PC-3 (cell line): ENCODE data around the gene TLE5. TPM values are rescaled to one million over a fixed set of nuclear protein-coding genes. Genes with fewer than 3 reads are reported as not detected.
"Not testable (repeated sequence)": the region's sequence is repeated elsewhere in the genome, so short reads cannot be mapped to it uniquely, and the experiment has no call there.

Experiments used
- ATAC-seq: fragments of 200-7000 bp; cut with Tn5 transposase; 2 replicates; pipeline ENCODE4 v1.9.1; 2020; ENCODE audit warnings: mild to moderate bottlenecking, moderate library complexity
- BruUV-seq: library from RNA; stranded (reverse); fragments of 400-500 nt; replicated peaks from 2 replicates; lab custom pipeline; 2021; lab: Mats Ljungman, UMichigan
- CTCF ChIA-PET: fragments of 300-600 bp; sonication (Branson Sonifier 250); formaldehyde crosslinking; loops from one replicate; lab custom pipeline; 2022; ENCODE audit warnings: antibody characterized with exemption; lab: Charles Lee
- POLR2A ChIA-PET: fragments of 300-600 bp; sonication (Branson Sonifier 250); formaldehyde crosslinking; loops from one replicate; lab custom pipeline; 2022; ENCODE audit warnings: antibody characterized with exemption; ENCODE audit not compliant: unreplicated experiment; lab: Charles Lee
- DNase-seq: peaks from one replicate; pipeline ENCODE4 v3.0.0-alpha.2; 2015
- H2AFZ ChIP-seq: fragments of 300-600 bp; sonication (generic); 2 replicates; pipeline ENCODE4 v1.6.0; 2016; ENCODE audit warnings: antibody characterized with exemption, low read length
- H3F3A ChIP-seq: fragments of 300-600 bp; sonication (generic); one replicate; pipeline ENCODE4 v1.6.0; 2017; ENCODE audit warnings: antibody characterized with exemption, low read length, control low read depth, mild to moderate bottlenecking; ENCODE audit not compliant: unreplicated experiment
- H3K27ac ChIP-seq: fragments of 300-600 bp; sonication (generic); 2 replicates; pipeline ENCODE4 v1.5.1; 2016; ENCODE audit warnings: mild to moderate bottlenecking, low read length
- H3K27me3 ChIP-seq: fragments of 300-600 bp; sonication (generic); 2 replicates; pipeline ENCODE4 v1.6.1; 2016; ENCODE audit warnings: low read length, mixed read lengths
- H3K36me3 ChIP-seq: fragments of 300-600 bp; sonication (generic); 2 replicates; pipeline ENCODE4 v1.6.1; 2016; ENCODE audit warnings: low read depth, mixed run types, low read length, mixed read lengths
- H3K4me1 ChIP-seq: fragments of 300-600 bp; sonication (generic); 2 replicates; pipeline ENCODE4 v1.5.1; 2016; ENCODE audit warnings: low read length; ENCODE audit not compliant: insufficient read depth
- H3K4me2 ChIP-seq: fragments of 300-600 bp; sonication (generic); 2 replicates; pipeline ENCODE4 v1.6.0; 2016; ENCODE audit warnings: low read length
- H3K4me3 ChIP-seq: fragments of 300-600 bp; sonication (generic); 2 replicates; pipeline ENCODE4 v1.5.1; 2016; ENCODE audit warnings: mild to moderate bottlenecking, low read length, mixed read lengths
- H3K79me2 ChIP-seq: fragments of 300-600 bp; sonication (generic); 2 replicates; pipeline ENCODE4 v1.6.1; 2017; ENCODE audit warnings: low read length, mixed read lengths
- H3K9ac ChIP-seq: fragments of 300-600 bp; sonication (generic); 2 replicates; pipeline ENCODE4 v1.6.0; 2016; ENCODE audit warnings: mild to moderate bottlenecking, low read length
- H3K9me2 ChIP-seq: fragments of 300-600 bp; sonication (generic); replicated peaks from 2 replicates; pipeline ENCODE4 v1.6.1; 2016; ENCODE audit warnings: mixed run types, low read length, mixed read lengths
- H3K9me3 ChIP-seq: fragments of 300-600 bp; sonication (generic); 2 replicates; pipeline ENCODE4 v1.6.1; 2016; ENCODE audit warnings: low read length, mixed read lengths
- H4K20me1 ChIP-seq: fragments of 300-600 bp; sonication (generic); 2 replicates; pipeline ENCODE4 v1.6.1; 2016; ENCODE audit warnings: low read length, mixed read lengths
- CTCF ChIP-seq: fragments of 300-600 bp; sonication (generic); conservative IDR thresholded peaks from 2 replicates; pipeline ENCODE4 v1.5.1; 2017; ENCODE audit warnings: antibody characterized with exemption, low read depth, mild to moderate bottlenecking, low read length
- EZH2 ChIP-seq: fragments of 300-600 bp; sonication (generic); IDR thresholded peaks from one replicate; pipeline ENCODE4 v1.6.1; 2017; ENCODE audit warnings: antibody characterized with exemption, mild to moderate bottlenecking, low read length; ENCODE audit not compliant: unreplicated experiment
- EZH2phosphoT487 ChIP-seq: fragments of 300-600 bp; sonication (generic); IDR thresholded peaks from 2 replicates; pipeline ENCODE4 v1.6.1; 2018; ENCODE audit warnings: mild to moderate bottlenecking, antibody characterized with exemption, low read length, borderline replicate concordance
- intact Hi-C: fragments of 100-400 bp; cut with micrococcal nuclease; formaldehyde crosslinking; loops from 2 replicates; pipeline ENCODE4 v1.9.0; 2023
- total RNA-seq: library from RNA; depleted of rRNA; stranded (reverse); fragments of >200 nt; gene quantifications from 2 replicates; pipeline ENCODE4 v1.2.3, GENCODE V29; 2014

Gene TLE5
- total RNA-seq, 1 experiment from 2014 or later: 351 TPM

- Histone ChIP-seq H3K4me1 (no peaks in the 10 kb centered on the region), H3K9me2 (no peaks in the 10 kb centered on the region), H3K9ac (no peak overlapping the region), H3K9me3 (no peaks in the 10 kb centered on the region), H3K4me3 (no peak overlapping the region), H3K27me3 (no peaks in the 10 kb centered on the region), H3K27ac (no peak overlapping the region), H4K20me1 (no peaks in the 10 kb centered on the region), H3K79me2 (no peaks in the 10 kb centered on the region), H3F3A (no peaks in the 10 kb centered on the region), H2AFZ (no peak overlapping the region), H3K4me2 (no peak overlapping the region), H3K36me3 (no peaks in the 10 kb centered on the region)
- TF ChIP-seq CTCF: no peak
- DNase-seq (no peak), ATAC-seq (no peak)
- intact Hi-C loops: no loop called here
- CTCF ChIA-PET: no interaction called here
- POLR2A ChIA-PET: interaction anchor here (0.6 kb wide), 1 partner anchor 54 kb away, joined by 4 read pairs; no protein-coding TSS in a partner anchor
- no TSS peak for BruUV-seq
These were observed 48.2 kb downstream of the TLE5 start for GRCh38 chr19:3014135-3014534.

GRCh38 chr19:3013263-3013725 is 49.0 kb downstream of the TLE5 start:
- ChIA-PET POLR2A (no interaction called here), CTCF (no interaction called here)
- no TSS peak for BruUV-seq
- no peak for TF ChIP-seq EZH2phosphoT487
- TF ChIP-seq EZH2: no peak
- TF ChIP-seq CTCF: no peak
- H4K20me1 ChIP-seq: no peaks in the 10 kb centered on the region
- no peak overlapping the region for H2AFZ ChIP-seq
- intact Hi-C loops: no loop called here
- no peaks in the 10 kb centered on the region for H3K36me3 ChIP-seq
- no peak overlapping the region for H3K9ac ChIP-seq
- no peaks in the 10 kb centered on the region for H3K9me2 ChIP-seq
- H3K27me3 ChIP-seq: no peaks in the 10 kb centered on the region
- H3K4me2 ChIP-seq: no peak overlapping the region
- ATAC-seq (no peak), DNase-seq (no peak)
- H3K4me3 ChIP-seq: no peak overlapping the region
- H3F3A ChIP-seq: no peaks in the 10 kb centered on the region
- H3K4me1 ChIP-seq: no peaks in the 10 kb centered on the region
- H3K9me3 ChIP-seq: no peaks in the 10 kb centered on the region
- H3K79me2 ChIP-seq: no peaks in the 10 kb centered on the region
- no peak overlapping the region for H3K27ac ChIP-seq

- Histone ChIP-seq H4K20me1 (no peaks in the 10 kb centered on the region), H3K4me3 (no peak overlapping the region), H3K9ac (no peak overlapping the region), H3K9me2 (no peaks in the 10 kb centered on the region), H3K79me2 (no peaks in the 10 kb centered on the region), H3K9me3 (no peaks in the 10 kb centered on the region), H3K27ac (no peak overlapping the region), H3K27me3 (no peaks in the 10 kb centered on the region), H3F3A (no peaks in the 10 kb centered on the region), H3K4me1 (no peaks in the 10 kb centered on the region), H3K4me2 (no peak overlapping the region), H2AFZ (no peak overlapping the region), H3K36me3 (no peaks in the 10 kb centered on the region)
- intact Hi-C loops: no loop called here
- CTCF ChIA-PET: no interaction called here
- BruUV-seq: no TSS peak
- DNase-seq (no peak), ATAC-seq (no peak)
- POLR2A ChIA-PET: no interaction called here
- TF ChIP-seq EZH2phosphoT487 (no peak), EZH2 (no peak), CTCF (no peak)
These were observed 49.6 kb downstream of the TLE5 start for GRCh38 chr19:3012621-3013262.

- H3K27me3 ChIP-seq, H3K4me3 ChIP-seq, H3K4me2 ChIP-seq, intact Hi-C loops, ATAC-seq, H3K79me2 ChIP-seq, CTCF ChIA-PET, H4K20me1 ChIP-seq, POLR2A ChIA-PET, H3K9ac ChIP-seq, H3K9me3 ChIP-seq, H3K27ac ChIP-seq, H2AFZ ChIP-seq, DNase-seq, H3K4me1 ChIP-seq, H3K36me3 ChIP-seq, BruUV-seq, H3F3A ChIP-seq, H3K9me2 ChIP-seq: not testable (repeated sequence)
These were observed 50.2 kb downstream of the TLE5 start for GRCh38 chr19:3012059-3012458.
